Heart left ventricle (tissue), 16 donors: ENCODE data around the gene GPC3. TPM values are rescaled to one million over a fixed set of nuclear protein-coding genes. Genes with fewer than 3 reads are reported as not detected.

Experiments used
- ATAC-seq, 4 donors: fragments of 200-7000 bp; cut with Tn5 transposase; one replicate each; pipeline ENCODE4 v1.9.1; 2020 to 2022; ENCODE audit warnings: moderate library complexity in 4 of 4, mild to moderate bottlenecking in 3 of 4, moderate number of reproducible peaks in 1 of 4
- DNase-seq, 5 donors: peaks; one replicate each; pipeline ENCODE4 v3.0.0-alpha.2; 2020
- H3K27ac ChIP-seq, 12 donors: fragments of 200-600 bp; sonication (generic) in 4 of 12; one replicate each; pipeline versions ENCODE4 v1.5.0 to v1.8.0; 2016 to 2022; ENCODE audit warnings: mild to moderate bottlenecking in 2 of 12
- H3K27me3 ChIP-seq, 9 donors: fragments of 200-600 bp; sonication (generic) in 2 of 9; one replicate each; pipeline versions ENCODE4 v1.5.1 to v1.8.0; 2016 to 2022; ENCODE audit warnings: mild to moderate bottlenecking in 3 of 9
- H3K36me3 ChIP-seq, 9 donors: fragments of 200-600 bp; sonication (generic) in 2 of 9; one replicate each; pipeline versions ENCODE4 v1.5.0 to v1.8.0; 2018 to 2022; ENCODE audit warnings: mild to moderate bottlenecking in 2 of 9
- H3K4me1 ChIP-seq, 12 donors: fragments of 200-600 bp; sonication (generic) in 4 of 12; one replicate each; pipeline versions ENCODE4 v1.5.0 to v1.8.0; 2016 to 2022; ENCODE audit warnings: mild to moderate bottlenecking in 3 of 12
- H3K4me3 ChIP-seq, 12 donors: fragments of 200-600 bp; sonication (generic) in 4 of 12; one replicate each; pipeline versions ENCODE4 v1.5.0 to v1.8.0; 2017 to 2022; ENCODE audit warnings: mild to moderate bottlenecking in 9 of 12, moderate library complexity in 4 of 12
- H3K9me3 ChIP-seq, 12 donors: fragments of 200-600 bp; sonication (generic) in 4 of 12; one replicate each; pipeline versions ENCODE4 v1.5.0 to v1.8.0; 2016 to 2022; ENCODE audit warnings: mild to moderate bottlenecking in 1 of 12
- POLR2A ChIP-seq, 2 donors: fragments of 450-650 bp; IDR thresholded peaks; one replicate each; pipeline ENCODE4 v1.6.1; 2017; ENCODE audit warnings: antibody characterized with exemption in 2 of 2, mild to moderate bottlenecking in 2 of 2, moderate library complexity in 2 of 2
- WGBS, 4 donors: extraction: QIAGEN DNeasy Blood & Tissue Kit in 2 of 4; methylation state at CpG; one replicate each; pipeline versions ENCODE4 v1.1.5 to v1.1.7; 2013 to 2018; 5-methylcytosine and 5-hydroxymethylcytosine counted together
- intact Hi-C, 10 donors: fragments of 100-400 bp; cut with DNase I; formaldehyde crosslinking; loops; one replicate each; pipeline versions ENCODE4 v1.11.1 to v1.14.2; 2022
- polyA plus RNA-seq, 2 donors: library from polyadenylated mRNA; stranded (reverse); fragments of 200-250 nt; gene quantifications; one replicate each; pipeline ENCODE4 v1.2.3, GENCODE V29; 2013
- total RNA-seq, 9 donors: library from RNA; depleted of rRNA in 2 of 9; stranded (reverse); fragments of >200 nt in 2 of 9; fragmentation: NEBNext Ultra II Directional in 3 of 9; extraction: Animal tissue kit (Norgen Biotek cat#: 25700) in 3 of 9; gene quantifications; one replicate each; pipeline versions ENCODE4 v1.1.0 to v1.2.4, GENCODE V29; 2016 to 2023
- TF ChIP-seq, protein P1 (sequence below), 12 donors: fragments of 200-600 bp; sonication (generic) in 4 of 12; IDR thresholded peaks; one replicate each; pipeline versions ENCODE4 v1.5.0 to v1.8.0; 2018 to 2022; ENCODE audit warnings: antibody characterized with exemption in 12 of 12, mild to moderate bottlenecking in 5 of 12
- donor health status: ischemic (EF 13 %, LVEDD 7.1; RV severe dilation, severe dysfunction).
- donor health status: healthy with polysubstance abuse.
- donor health status: DM: no; HTN: yes; CAD: no.
- donor health status: DM: no; HTN: no; CAD: no.
- donor health status: ischemic (EF 25% LVEDD 6.9; RV normal size, moderate dysfunction).
- donor health status: ischemic (EF 25% LVEDD 5.7; RV mildly dilated, moderate dysfunction).
- donor health status: healthy.
- donor health status: DM: yes; HTN: yes; CAD: no.
- donor health status: ischemic (EF 35%, LVEDD 5.7; RV mildly dilated, moderate dysfunction).
- donor health status: nonischemic (EF 11% LVEDD 7.7; RV severe dilation, severe dysfunction).
- donor health status: DM: yes; HTN: yes; CAD: no.
- donor health status: PGD.
- donor health status: ischemic (EF 29% LVEDD 5.4; RV normal size, mild dysfunction).
- donor health status: nonischemic (EF 23%, LVEDD 6.1; RV moderate dilation, normal function).

GPC3 gene
- total and polyA plus RNA-seq, 11 donors = 0.19 to 16.9 (median 2.8) TPM

DNA sequence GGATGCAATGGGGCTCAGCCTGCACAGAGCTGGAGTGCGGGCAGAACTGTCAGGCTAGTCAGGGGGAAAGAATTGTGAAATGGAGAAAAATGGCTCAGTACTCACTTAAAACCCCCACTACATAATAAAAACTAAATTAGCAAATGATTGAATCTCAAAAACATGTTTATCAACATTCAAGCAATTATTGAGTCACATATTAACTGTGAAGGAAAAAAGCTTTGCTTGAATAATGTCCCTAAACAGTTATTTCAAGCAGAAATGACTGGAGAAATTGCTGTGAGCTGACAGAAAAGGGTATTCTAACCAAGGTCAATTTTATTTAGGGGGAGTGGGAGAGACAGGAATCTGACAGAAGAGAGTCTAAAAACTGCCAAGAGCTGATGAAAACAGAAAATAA is 37.4 kb downstream of the GPC3 start:
- WGBS, 4 donors = 69 to 96% (median 81%) methylated on average over 1 of the region's 1 CpG
- Histone ChIP-seq H3K36me3 (no peaks in the 10 kb centered on the region), H3K4me3 (no peak overlapping the region), H3K27ac (no peak overlapping the region), H3K9me3 (no peaks in the 10 kb centered on the region), H3K27me3 (peaks cover 0 to 51% (median 0%) of the 10 kb centered on the region in 9 donors), H3K4me1 (no peaks in the 10 kb centered on the region)
- intact Hi-C loops = no loop called here
- TF ChIP-seq POLR2A (IDR thresholded peaks at IDR 0.05) = no peak
- ATAC-seq (no peak), DNase-seq (no peak)

DNA sequence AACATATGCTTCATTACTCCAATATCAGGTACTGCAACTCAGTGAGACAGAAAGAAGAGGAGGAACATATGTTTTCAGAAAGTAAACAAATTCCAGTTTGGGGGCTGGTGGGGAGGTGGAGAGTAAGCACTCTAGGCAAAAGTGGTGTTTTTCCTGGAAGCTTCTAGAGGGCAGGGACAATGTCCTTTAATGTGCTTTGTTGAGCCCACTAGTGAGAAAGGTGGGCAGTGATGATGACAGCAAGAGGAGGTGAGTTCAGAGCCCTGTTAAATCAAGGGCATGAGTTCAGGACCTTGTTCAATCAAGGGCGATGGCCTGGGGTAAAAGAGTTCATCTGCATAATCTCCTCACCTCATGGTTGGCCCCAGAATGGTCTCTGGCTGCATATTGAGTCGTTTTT is 38.4 kb downstream of the GPC3 start:
- Histone ChIP-seq H3K9me3 (no peaks in the 10 kb centered on the region), H3K36me3 (no peaks in the 10 kb centered on the region), H3K27ac (no peak overlapping the region), H3K27me3 (peaks cover 0 to 59% (median 0%) of the 10 kb centered on the region in 9 donors), H3K4me1 (no peaks in the 10 kb centered on the region), H3K4me3 (no peak overlapping the region)
- DNase-seq (no peak), ATAC-seq (no peak)
- no peak for TF ChIP-seq POLR2A (IDR thresholded peaks at IDR 0.05)
- TF ChIP-seq, protein P1, sequence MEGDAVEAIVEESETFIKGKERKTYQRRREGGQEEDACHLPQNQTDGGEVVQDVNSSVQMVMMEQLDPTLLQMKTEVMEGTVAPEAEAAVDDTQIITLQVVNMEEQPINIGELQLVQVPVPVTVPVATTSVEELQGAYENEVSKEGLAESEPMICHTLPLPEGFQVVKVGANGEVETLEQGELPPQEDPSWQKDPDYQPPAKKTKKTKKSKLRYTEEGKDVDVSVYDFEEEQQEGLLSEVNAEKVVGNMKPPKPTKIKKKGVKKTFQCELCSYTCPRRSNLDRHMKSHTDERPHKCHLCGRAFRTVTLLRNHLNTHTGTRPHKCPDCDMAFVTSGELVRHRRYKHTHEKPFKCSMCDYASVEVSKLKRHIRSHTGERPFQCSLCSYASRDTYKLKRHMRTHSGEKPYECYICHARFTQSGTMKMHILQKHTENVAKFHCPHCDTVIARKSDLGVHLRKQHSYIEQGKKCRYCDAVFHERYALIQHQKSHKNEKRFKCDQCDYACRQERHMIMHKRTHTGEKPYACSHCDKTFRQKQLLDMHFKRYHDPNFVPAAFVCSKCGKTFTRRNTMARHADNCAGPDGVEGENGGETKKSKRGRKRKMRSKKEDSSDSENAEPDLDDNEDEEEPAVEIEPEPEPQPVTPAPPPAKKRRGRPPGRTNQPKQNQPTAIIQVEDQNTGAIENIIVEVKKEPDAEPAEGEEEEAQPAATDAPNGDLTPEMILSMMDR (IDR thresholded peaks at IDR 0.05) = no peak
- 12 to 53% (median 27%) methylated on average over 2 of the region's 2 CpGs for WGBS, 4 donors
- intact Hi-C loops = no loop called here

DNA sequence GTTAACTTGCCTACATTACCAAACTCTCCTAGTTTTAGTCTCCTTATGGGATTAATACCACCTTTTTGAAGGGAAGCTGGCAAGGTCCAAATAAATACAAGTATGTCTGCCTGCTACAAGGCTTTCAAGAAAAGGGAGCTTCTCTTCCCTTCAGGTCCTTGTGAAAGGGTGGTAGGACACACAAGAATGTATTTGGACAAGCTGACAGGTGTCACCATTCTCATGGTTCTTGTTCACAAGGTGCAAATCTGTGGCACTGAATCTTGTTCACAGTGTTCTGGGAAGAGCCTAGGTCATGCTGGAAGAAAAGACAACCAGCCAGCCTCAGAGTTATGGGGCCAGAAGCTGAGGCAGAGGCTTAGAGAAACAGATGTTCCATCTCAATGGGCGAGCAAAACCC is 41.9 kb downstream of the GPC3 start:
- intact Hi-C loops = no loop called here
- H3K4me3 ChIP-seq = no peak overlapping the region
- WGBS, 4 donors = 59 to 91% (median 88%) methylated on average over 1 of the region's 1 CpG

DNA sequence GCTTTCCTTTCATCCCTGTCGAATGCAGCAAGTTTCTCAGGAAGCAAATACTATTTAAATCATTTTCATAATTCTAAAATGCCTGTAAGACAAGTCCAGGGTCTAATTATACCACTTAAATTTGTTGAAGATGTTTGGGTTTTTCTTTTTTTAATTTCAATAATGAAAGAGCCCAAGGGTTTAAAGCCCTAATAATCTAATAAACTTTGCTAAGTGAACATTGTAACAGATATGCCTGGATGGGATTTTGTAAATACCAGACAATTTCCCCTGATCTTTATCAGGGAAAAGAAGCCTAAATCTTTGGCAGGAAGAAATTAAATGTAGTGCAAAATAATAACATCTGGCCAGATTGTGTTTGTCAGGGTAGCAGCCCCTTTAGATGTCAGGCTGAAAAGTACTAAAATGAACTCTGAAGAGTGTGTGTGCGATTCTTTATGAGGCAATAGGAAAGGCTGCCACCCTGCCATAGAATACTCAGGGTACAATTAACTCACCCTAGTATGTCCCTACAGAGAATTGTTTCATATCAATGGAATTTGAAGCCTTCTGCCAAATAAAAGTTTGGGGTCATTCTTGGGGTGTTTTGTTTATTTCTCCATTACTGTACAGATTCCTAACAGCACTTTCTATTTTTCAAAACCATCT is 45.6 kb downstream of the GPC3 start:
- H3K27ac ChIP-seq = no peak overlapping the region
- H3K36me3 ChIP-seq = no peaks in the 10 kb centered on the region
- ATAC-seq = no peak
- TF ChIP-seq POLR2A (IDR thresholded peaks at IDR 0.05) = no peak
- TF ChIP-seq, protein P1 (IDR thresholded peaks at IDR 0.05) = no peak
- no peak for DNase-seq
- no peaks in the 10 kb centered on the region for H3K4me1 ChIP-seq
- intact Hi-C loops = no loop called here
- H3K9me3 ChIP-seq = no peaks in the 10 kb centered on the region
- H3K27me3 ChIP-seq = peaks cover 0 to 33% (median 0%) of the 10 kb centered on the region in 9 donors
- H3K4me3 ChIP-seq = no peak overlapping the region
- WGBS, 4 donors = 52 to 78% (median 60%) methylated on average over 2 of the region's 2 CpGs

More for the DNA sequence above, 41.9 kb downstream of the GPC3 start:
- DNase-seq = no peak
- H3K9me3 ChIP-seq = no peaks in the 10 kb centered on the region
- H3K27ac ChIP-seq = no peak overlapping the region
- TF ChIP-seq POLR2A (IDR thresholded peaks at IDR 0.05) = no peak
- TF ChIP-seq, protein P1 (IDR thresholded peaks at IDR 0.05) = no peak
- peaks cover 0 to 64% (median 0%) of the 10 kb centered on the region in 9 donors for H3K27me3 ChIP-seq
- no peak for ATAC-seq
- H3K36me3 ChIP-seq = no peaks in the 10 kb centered on the region
- no peaks in the 10 kb centered on the region for H3K4me1 ChIP-seq

DNA sequence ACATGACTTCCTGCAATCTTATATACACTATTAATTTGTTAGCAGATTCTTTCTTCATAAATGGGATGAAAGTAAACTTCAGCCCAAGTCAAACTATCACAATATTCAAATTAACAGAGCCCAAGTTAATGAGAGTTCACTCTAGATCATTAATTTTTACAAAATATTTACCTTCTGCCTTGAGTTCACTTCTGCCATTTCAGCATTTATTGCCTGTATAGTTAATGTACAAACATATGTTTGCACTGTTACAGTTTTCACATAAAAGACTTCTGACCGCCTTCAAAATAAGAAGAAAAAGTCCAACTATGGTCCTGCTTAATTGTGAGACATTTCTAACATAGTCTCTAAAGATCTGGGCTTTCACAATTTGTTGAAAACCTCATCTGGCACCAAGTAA is 46.9 kb downstream of the GPC3 start:
- no peaks in the 10 kb centered on the region for H3K4me1 ChIP-seq
- H3K4me3 ChIP-seq = no peak overlapping the region
- intact Hi-C loops = no loop called here
- H3K36me3 ChIP-seq = no peaks in the 10 kb centered on the region
- H3K27ac ChIP-seq = no peak overlapping the region
- DNase-seq = no peak
- H3K27me3 ChIP-seq = peaks cover 0 to 22% (median 0%) of the 10 kb centered on the region in 9 donors
- ATAC-seq = no peak
- TF ChIP-seq, protein P1 (IDR thresholded peaks at IDR 0.05) = no peak
- no peak for TF ChIP-seq POLR2A (IDR thresholded peaks at IDR 0.05)
- WGBS, 4 donors = 46 to 100% (median 77%) methylated on average over 1 of the region's 1 CpG
- no peaks in the 10 kb centered on the region for H3K9me3 ChIP-seq
